Activated T-helper 1 cell treated with anti-CD3 and anti-CD28 coated beads, Interleukin-2, amount 50 U/mL, for 16 hours (primary cell): Measurements from ENCODE around the gene EFCAB6.
"Not testable (repeated sequence)": the region's sequence is repeated elsewhere in the genome, so short reads cannot be mapped to it uniquely, and the experiment has no call there.

Experiments used
- DNase-seq, 2 donors: peaks; one replicate each; pipeline ENCODE4 v3.0.0-alpha.2; 2020; ENCODE audit warnings: low read depth in 1 of 2, low spot score in 1 of 2

Gene EFCAB6

DNA sequence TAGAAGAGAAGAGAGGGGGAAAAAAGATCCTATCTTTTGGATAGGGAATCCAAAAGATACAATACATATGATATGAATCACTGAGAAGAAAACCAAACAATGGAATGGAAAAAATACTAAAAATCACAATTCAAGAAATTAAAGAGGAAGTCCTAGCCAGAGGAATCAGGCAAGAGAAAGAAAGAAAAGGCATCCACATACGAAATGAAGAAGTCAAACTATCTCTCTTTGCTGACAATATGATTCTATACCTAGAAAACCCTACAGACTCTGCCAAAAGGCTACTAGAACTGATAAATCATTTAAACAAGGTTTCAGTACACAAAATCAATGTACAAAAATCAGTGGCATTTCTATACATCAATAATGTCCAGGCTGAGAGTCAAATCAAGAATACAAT is 91.4 kb downstream of the EFCAB6 start:
- no peak for DNase-seq

DNA sequence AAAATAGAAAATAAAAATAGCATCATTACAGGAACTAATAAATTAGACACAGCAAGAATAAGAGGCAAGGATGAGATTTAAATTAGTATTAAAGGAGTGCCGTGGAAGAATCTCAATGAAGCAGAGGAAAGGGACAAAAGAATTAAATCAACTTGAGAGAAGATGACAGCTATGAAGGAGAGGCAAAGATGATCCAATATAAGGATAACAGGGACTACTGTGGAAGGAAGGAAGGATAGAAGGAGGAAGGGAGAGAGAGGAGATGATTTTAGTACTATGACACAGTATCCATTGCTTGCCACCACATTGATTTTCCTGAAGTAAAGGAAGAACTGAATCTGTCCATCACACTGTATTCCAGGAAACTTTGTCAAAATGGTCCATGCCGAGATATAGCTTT is 98.0 kb downstream of the EFCAB6 start:
- DNase-seq, result no peak

DNA sequence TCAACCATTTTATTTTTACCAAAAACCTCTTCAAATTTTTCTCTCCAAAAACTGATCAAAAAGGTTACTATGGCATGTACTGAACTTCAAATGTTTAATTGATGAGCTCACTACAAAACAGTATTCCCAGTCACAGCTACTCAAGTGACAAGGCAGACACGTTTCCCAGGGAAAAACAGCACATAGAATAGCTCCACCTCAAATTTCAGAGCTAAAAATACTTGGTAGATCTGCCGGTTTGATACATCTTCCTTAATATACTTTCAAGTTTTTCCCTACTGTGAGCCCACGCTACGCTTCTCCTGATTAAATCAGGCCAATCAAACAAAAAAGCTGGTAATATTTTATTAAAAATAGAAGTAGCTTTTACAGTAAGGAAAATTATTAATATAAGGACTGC is 100.4 kb downstream of the EFCAB6 start:
- DNase-seq, result no peak

DNA sequence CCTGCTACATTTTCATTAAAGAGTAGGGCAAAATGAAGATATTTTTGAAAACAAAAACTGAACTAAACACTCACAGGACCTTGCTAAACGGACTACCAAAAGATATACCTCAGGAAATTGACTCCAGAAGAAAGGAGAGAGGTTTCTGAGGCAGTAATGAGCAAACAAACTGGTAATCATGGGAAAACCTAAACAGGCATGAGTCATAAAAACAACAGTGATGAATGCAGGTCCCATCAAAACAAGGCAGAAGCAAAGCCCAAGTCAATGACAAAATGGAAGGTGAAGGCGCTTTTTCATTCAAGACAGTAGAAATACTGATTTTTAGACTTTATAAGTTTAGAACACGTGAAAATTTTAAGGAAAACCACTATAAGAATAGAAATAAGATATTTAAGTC is 104.5 kb downstream of the EFCAB6 start:
- DNase-seq, result no peak

DNA sequence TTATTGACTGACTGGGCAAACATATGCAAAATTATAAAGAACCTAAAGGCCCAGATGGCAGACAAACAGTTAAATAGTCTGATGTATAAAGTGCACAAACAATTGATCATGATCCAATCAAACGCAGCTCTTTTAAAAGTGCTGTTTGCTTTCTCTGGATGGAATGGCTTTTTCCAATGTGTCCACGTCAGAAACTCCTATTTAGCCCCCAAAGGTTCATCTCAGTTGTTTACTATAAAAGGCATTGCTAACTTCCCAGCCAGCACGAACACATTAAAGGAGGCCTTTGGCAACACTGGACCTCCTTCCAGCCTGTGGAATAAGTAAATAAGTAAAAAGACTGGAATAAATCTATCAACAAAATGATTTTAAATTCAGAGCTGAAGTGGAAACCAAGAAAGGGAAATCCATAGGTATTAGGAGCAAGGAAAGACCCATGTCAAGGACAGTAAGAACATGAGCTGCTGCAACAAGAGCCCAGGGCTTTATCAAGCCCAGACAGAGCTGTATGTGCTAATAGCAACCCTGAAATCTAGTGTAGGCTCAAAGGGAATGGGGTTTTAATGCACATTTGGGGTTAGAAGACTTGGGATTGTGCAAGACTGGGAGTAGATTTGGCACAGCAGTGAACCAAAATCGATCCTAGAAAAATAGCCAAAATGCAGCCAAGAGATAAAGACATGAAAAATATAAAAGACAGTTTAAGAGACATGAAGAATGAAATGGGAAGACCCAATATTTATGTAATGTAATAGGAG is 105.4 kb downstream of the EFCAB6 start:
- no peak for DNase-seq

DNA sequence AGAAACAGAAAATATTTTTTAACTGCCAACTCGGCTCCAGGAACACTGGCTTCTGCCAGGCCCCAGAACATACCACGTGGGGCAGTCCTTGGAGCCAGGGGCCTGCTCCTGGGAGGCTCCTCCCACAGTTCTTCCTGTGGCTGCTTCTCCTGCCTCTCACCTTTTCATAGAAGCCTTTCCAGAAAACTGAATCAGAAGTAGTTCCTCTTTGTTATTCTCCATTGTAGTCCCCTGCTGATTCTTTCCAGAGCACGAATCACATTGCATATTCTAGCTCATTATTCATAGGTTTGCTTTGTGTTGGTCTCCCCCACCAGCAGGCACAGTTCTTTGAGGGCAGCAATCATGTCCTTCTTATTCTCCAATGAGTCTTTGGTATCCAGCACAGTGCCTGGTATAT is 106.0 kb downstream of the EFCAB6 start:
- no peak for DNase-seq

DNA sequence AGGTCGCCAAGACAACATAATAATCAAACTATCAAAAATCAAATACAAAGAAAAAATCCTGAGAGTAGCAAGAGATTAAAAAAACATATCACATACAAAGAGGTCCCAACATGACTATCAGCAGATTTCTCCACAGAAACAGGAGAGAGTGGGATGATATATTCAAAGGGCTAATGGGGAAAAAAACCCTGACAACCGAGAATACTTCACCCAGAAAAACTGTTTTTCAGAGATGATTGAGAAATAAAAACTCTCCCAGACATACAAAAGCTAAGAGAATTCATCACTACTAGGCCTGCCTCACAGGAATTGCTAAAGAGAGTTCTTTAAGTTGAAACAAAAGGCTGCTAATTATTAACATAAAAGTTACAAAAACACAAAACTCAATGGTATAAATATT is 108.1 kb downstream of the EFCAB6 start:
- DNase-seq, result no peak

DNA sequence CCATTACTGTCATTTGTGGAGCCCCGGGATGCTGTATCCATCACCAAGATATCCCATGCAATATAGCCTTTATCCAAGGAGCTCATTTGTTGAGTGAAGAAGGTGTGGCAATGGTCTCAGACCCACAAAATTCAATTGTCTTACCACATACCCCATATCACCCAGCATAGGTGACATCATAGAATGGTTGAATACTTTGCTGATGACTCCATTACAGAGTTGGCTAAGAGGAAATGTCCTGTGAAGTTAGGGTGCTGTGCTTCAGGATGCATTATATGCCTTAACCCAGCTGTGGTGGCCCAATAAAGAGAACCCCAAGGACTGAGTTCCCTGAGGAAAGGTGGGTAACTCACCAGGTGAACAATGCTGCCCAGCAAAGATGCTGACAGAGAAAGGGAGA is 113.7 kb downstream of the EFCAB6 start:
- no peak for DNase-seq

DNA sequence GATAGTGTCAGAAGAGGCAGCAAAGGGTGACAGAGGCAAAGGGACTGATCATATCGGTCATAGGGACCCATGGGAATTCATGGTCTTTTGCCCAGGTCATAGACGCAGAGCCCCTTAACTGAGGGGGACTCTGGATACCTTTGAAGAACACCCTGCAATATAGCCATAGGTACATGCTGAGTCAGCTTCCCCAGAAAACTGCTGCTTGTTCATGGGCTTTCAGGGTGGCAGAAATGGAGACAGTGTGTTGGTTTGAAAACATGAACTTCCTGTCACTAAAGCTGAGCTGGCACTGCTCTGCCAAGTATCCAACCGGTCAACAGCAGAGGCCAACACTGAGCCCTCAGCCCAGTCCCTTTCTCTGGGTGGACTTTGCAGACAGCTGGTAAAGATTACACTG is 114.2 kb downstream of the EFCAB6 start:
- no peak for DNase-seq

DNA sequence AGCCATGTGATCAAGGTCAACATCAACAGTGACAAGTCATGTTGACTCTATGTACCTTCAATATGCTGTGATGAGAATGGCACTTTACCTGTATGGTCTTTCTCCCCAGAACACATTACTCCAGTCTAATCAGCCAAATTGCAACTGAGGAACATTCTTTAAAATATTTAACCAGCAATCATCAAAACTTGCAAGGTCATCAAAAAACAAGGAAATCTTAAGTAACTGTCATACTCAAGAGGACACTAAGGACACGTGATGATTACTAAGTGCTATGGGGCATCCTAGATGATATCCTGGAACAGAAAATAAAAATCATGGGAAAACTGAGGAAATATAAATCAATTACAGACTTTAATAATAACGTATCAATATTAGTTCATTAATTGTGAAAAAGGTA is 118.9 kb downstream of the EFCAB6 start:
- DNase-seq, result no peak

DNA sequence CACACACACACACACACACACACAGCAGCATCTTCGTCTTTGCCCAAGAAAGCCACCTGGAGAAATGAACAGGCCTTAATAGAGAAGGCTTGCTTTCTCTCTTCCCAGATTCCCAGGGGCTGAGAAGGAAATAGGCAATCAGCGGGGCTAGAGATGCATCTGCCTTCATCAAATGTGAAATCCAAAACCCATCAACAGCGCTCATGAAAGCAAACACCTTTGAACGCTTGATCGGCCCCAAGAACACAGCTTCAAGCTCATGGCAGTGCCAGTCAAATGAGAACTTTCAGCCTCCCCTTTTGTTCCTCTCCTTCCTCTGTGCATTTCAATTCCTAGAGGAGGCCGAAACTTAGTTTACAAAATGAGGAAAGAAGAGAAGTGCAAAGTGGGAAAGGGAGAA is 122.7 kb downstream of the EFCAB6 start:
- no peak for DNase-seq

DNA sequence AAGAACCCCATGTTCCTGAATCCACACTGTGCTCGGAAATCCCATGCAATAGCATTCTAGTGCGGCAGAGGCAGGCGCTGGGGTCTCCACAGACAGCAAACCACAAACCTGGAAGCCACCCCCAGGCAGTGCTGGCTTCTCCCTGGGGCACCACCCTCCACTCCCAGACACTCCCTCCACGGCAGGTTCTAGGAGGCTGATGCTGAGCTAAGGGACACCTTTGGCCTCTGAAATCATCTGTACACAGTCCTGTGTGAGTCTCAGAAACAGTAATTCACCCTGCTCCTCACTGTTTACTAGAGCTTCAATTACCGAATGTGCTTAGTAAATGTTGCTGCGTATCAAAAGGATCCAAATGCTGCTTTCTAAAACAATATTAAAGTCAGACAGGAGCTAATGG is 129.3 kb downstream of the EFCAB6 start:
- DNase-seq, result no peak

DNA sequence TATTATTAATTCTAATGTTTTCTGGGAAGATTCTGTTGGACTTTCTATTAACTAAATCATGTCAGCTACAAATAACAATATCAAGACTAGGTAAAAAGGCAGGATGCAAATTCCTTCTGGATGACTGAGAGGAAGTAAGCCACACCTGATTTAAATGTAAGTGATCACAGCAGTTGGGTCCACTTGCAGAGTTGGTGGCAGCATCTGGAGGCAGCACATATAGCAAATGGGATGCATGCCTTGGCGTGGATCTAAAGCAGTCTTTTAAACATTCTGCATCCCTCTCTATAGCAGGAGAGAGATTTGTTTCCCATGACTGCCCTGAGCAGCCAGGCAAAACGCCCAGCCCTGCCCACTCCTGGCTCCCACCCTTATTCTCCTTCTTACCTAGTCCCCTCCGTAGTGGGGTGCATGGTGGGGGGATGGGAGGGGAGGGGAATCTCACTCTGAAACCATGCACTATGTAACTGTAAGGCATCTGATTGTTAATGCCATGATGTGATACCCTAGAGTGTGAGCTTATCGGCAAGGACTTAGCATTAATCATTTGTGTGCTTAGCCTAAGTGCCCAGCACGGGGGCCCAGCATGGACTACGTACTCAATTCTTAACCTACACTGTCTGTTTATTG is 130.3 kb downstream of the EFCAB6 start:
- no peak for DNase-seq

DNA sequence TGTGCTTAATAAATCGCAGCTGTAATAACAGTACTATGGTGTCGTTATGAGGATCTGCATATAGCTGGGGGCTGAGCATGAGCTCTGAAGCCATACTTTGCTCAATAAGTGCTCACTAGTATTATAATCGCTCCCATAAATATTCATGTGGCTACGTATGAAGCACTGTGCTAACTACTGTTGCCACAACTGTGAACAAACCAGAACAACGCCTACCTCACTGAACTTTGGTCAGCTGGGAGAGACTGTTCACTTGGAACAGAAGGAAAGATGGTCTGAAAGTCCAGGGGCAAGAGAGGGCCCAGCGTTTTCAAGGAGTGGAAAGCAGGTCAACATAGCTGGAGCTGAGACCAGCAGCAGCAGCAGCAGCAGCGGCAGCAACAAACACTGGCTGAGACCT is 141.6 kb downstream of the EFCAB6 start:
- DNase-seq, result no peak

DNA sequence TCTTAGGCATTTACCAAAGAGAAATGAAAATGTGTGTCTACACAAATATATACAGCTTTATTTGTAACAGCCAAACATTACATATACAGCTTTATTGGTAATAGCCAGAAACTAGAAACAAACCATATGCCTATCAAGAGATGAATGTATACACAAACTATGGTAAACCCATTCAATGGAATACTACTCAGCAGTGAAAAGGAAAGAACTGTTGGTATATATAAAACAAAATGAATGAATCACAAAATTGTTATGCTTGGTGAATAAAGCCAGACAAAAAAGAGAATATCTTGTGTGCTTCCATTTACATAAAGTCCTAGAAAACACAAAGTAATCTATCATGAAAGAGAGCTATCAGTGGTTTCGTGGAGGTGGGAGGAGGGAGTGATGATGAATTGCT is 142.9 kb downstream of the EFCAB6 start:
- no peak for DNase-seq

DNA sequence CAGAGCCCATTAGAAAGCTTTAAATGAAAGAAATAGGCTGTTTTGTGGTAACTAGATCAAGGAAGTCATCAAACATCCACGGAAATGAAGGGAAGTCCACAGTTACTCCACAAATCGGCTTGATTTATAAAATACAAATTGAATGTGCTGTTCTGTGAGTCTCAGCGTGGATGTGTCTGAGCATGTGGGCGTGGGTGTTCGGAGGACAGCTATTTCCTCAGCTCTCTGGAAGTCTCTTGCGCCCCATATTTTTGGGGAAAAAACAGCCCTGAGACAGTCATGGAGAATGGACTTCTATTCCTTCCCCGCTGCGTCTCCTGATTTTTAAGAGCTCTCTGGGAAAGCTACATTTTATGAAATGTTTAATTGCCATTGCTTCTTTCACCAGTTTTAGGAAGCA is 144.4 kb downstream of the EFCAB6 start:
- no peak for DNase-seq

DNA sequence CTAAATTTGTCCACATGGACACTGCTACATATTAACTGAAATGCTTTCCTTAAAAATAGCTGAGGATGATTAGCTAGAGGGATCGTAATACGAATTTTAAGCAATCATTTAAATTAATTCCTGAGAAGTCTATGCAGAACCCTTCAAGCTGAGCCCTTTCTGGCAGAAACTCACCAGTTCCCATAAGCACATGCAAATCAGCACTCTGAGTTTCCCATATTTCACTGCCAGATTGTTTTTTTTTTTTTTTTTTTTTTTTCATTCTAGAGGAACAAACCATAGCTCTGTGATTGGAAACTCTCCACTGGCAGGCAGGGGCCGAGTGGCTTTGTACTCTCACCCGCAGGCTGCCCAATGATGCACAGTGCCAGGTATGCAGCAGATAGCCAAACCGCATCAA is 145.6 kb downstream of the EFCAB6 start:
- DNase-seq, result no peak

DNA sequence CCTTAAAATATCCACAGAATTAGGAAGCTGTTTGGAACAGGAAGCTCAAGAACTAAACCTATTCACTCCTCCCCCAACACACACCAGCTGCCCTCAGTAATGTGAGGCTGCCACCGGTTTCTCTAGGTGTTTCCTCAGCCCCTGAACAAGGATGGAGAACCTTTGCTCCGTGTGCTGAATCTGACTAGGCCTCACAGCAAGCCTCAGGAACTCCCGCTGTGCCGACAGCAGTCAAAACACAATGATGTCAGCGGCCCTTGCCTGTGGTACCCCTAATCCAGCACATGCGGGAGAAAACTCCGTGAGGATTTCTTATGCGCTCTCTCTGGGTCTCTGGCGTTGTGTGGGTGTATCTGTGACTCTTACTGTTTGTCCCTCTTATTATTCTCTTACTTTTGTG is 153.3 kb downstream of the EFCAB6 start:
- DNase-seq, result no peak

DNA sequence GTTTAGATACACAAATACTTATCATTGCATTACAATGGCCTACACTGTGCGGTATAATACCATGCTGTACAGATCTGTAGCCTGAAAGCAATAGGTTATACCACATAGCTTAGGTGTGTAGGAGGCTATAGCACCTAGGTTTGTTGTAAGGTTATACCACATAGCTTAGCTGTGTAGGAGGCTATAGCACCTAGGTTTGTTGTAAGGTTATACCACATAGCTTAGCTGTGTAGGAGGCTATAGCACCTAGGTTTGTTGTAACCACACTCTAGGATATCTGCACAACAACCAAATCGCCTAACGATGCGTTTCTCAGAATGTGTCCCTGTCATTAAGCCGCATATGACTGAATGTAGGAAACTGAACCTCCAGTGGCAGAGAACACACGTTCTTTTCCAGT is 155.5 kb downstream of the EFCAB6 start:
- DNase-seq, result not testable (repeated sequence)

DNA sequence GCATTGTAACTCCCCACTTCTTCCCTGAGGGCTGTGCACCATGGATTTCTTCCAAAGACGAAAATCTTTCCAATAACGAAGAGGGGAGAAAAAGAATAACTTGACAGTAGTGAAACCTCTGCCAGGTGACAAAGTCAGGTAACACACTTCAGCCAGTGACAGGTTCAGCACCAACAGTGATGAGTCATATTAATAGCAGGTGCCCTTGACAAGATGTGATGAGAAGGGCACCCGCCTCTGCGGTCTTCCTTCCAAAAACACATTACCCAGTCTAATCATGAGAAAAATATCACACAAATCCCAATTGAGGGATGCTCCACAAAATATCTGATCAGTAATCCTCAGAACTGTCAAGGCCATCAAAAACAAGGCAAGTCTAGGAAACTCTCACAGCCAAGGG is 157.8 kb downstream of the EFCAB6 start:
- DNase-seq, result no peak

DNA sequence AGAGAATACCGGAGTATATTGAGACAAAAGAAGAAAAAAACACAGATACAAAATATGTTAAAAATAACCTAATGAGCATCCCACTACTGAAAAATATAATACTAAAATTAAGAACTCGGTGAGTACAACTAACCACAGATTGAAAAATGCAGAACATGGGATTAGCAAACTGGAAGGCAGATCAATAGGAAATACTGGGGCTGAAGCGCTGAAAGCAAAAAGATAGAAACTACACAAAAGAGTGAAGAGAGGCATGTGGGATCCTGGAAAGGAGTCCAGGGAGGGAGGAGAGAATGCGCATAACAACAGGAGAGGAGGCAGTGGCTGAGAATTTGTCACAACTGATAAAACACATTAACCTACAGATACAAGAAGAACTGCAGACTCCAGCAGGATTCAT is 159.3 kb downstream of the EFCAB6 start:
- no peak for DNase-seq

DNA sequence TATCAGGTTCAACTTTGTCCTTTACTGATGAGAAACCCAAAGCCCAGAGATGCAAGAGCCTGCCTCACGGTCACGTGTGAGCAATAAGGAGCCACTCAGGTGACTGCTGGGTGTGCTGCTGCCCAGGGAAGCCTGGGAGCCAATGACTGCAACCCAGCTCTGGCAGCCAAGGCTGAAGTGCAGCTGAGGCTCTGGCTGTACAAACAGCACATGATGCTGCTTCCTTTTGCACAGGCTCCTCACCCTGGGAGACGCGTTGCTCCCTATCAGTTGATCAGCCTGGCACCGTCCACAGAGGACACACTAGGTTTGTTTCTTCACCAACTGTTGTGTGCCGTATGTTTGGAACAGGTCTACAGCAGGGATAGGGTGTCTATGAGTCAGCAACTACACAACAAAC is 168.7 kb downstream of the EFCAB6 start:
- no peak for DNase-seq
